HPDE6-E6E7 (cell line): Measurements from ENCODE around the gene TSSK3.
"Not testable (repeated sequence)": the region's sequence is repeated elsewhere in the genome, so short reads cannot be mapped to it uniquely, and the experiment has no call there.

ENCODE experiments used
- DNase-seq: peaks from one replicate; pipeline ENCODE4 v3.0.0; 2011; ENCODE audit warnings: missing footprints; ENCODE audit errors: extremely low spot score

TSSK3 gene

GRCh38 chr1:32361674-32362473 lies 465 bp upstream of the TSSK3 start:
- DNase-seq = no peak

DNA sequence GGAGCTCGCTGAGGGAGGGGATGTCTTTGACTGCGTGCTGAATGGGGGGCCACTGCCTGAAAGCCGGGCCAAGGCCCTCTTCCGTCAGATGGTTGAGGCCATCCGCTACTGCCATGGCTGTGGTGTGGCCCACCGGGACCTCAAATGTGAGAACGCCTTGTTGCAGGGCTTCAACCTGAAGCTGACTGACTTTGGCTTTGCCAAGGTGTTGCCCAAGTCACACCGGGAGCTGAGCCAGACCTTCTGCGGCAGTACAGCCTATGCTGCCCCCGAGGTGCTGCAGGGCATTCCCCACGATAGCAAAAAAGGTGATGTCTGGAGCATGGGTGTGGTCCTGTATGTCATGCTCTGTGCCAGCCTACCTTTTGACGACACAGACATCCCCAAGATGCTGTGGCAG lies 1.4 kb downstream of the TSSK3 start:
- DNase-seq = no peak

DNA sequence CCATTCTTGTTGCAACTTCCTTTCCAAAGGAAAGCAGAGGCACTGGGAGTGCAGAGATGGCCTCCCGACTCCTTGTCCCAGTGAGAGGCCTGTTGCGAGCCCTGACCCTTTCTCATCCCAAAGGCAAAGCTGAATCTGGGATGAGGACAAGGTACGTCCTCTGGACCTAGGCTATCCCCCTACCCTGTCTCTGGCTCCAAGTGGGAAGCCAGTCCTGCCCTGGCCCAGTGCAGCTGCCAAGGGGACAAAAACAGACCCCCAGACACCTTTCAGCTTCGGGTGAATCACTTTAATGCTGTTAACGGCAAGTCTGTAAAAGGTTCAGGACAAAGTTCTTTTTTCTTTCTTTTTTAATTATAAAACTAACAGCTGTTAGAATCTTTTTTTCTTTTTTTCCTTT lies 2.5 kb downstream of the TSSK3 start:
- no peak for DNase-seq

DNA sequence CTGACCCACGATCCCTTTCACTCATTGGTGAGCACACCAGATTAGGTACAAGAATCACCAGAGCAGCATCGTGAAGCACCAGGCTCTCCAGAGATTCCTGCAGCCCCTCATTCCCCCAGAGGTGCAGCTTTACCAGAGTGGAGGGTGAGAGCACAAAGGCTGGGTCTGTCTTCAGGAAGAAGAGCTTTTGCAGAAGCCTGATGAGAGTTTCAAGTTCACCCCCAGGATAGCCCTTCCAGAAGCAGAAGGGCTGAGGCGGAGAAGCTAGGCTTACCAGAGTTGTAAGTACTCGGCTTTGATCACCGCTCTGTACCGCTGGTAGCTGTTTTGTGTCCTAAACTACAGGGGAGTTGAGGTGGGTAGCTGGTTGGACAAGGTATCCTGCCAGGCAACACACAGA lies 3.1 kb downstream of the TSSK3 start:
- DNase-seq = no peak

GRCh38 chr1:32367912-32368635 lies 5.7 kb downstream of the TSSK3 start:
- no peak for DNase-seq

DNA sequence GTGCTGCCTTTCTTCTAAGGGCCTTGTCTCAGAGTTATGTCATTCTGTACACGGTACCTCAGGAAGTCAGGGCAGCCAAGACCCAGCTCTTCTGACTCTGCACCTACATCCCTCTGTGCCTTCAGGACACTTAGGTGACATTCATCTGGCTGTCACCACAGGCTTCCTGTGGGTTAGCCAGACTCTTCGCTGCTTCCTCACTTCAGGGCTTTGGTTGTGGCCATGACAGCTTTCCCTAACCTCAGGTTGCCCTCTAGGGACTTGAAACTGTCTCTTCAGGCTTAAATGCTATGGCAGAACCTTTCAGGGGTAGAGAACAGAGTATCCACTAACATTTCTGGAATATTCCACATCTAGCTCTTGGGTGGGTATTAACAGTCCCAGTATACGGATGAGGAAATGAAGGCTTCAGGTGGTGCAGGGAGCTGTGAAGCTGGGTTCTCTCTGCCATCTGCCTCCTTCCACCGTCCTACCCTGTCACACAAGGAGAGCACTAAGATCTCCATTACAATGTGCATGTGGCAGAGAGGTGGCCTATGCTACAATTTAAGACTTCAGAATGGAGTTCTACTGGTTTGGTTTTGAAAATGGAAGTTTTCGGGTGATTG lies 9.9 kb downstream of the TSSK3 start:
- DNase-seq = no peak

DNA sequence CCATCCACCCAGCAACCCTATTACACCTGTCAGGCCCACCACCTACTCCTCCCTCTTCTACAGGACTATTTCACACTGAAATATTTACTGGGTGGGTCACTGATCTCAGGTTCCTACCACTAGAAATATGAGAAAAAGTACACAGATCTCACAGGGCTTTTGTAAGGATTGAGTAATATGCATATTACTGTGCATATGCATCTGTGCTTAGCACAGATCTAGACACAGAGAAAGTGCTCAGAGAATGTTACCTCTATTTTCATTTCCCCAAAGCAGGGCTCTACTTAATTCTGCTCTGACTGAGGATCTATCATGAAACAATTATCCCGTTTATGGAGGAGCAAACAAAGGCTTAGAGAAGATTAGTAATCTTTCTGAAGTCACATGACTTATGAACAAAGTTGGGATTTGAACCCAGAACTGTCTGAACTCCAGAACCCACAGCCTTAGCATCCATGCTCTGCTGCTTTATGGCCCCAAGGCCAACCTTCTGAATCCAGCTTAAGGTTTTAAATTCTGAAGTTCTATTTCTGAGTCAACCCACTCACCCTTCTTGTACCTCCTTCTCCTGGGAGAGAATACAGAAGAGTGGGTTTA lies 11.8 kb downstream of the TSSK3 start:
- no peak for DNase-seq

DNA sequence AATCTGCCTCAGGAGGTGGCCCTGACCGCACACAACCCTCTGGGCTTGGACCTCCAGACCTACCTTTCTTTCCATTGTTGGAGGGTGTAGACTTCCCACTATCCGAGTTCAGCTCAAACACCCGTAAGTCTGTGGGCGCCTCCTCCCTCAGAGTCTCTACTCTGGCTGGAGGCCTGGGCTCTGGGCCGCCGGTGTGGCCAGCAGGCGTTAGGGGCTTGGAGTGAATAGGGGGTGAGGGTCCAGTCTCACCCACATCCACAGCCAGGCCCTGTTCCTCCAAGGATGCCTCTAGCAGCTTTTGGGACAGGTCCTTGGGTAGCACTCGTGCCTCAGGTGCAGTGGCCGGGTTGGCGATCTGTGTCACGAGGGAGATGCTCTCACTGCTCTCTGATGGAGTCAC lies 13.9 kb downstream of the TSSK3 start:
- no peak for DNase-seq

DNA sequence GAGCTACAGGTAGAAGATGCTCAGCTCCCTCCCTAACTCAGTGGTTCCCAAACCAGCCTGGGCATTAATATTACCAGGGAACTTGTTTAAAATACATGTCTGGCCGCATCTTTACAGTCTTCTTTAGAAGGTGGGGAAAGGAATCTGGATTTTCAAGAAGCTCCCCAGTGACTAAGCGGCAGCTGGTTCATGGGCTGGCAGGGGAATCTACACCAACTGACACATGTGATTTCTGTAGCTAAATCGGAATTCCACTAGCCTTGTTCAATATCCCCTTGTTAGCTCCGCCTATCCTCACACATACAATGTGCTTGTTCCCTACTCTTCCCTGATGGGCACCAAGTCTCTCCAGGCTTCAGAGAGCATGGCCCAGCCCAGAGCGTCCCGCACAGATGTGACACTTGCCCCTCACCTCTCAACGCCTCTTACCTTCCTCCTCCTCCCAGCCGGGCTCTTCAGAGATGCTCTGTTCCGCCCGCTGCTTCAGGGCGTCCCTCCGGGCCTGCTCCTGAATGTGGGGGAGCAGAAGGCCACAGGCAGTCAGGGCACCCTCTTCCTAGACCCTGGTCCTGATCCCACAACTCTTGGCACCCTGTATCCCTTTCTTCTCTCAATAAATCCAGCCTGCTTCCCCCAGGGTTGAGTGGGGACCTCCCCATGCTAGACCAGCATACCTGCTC lies 15.3 kb downstream of the TSSK3 start:
- no peak for DNase-seq

GRCh38 chr1:32380057-32380456 lies 17.7 kb downstream of the TSSK3 start:
- DNase-seq = no peak

DNA sequence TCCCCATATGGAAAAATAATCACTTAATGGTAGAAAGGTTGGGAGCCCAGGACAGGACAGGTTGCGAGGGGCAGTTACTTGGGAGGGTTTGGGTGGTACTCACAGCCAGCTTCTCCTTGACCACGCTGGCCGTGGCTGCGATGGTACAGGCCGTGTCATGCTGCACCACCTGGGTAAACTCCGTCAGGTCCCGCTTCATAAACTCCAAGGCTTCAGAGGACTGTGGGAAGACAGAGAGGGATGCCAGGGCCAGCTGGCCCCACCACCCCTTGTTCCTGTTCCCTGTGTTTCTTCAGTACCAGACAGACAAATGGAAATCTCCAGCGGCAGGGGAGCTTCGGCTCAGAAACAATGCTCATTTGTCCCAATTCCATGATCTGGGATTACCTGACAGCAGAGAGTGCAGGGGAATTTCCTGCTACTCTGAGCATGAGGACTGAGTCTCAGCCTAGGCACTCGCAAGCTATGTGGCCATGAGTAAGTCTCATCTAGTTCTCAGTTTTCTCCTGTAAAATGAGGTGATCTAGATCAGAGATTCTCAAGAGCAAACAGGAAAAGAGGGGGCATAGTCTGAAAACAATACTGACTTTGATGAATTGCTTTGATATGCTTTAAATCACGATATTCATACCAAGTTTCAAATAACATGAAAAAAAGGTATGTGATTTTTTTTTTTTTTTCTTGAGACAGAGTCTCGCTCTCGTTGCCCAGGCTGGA lies 24.5 kb downstream of the TSSK3 start:
- DNase-seq = no peak

GRCh38 chr1:32388641-32389040 lies 26.3 kb downstream of the TSSK3 start:
- no peak for DNase-seq

- DNase-seq = no peak
Observed at GRCh38 chr1:32390904-32391870, 28.8 kb downstream of the TSSK3 start.

GRCh38 chr1:32392325-32392724 lies 30.0 kb downstream of the TSSK3 start:
- DNase-seq = no peak

DNA sequence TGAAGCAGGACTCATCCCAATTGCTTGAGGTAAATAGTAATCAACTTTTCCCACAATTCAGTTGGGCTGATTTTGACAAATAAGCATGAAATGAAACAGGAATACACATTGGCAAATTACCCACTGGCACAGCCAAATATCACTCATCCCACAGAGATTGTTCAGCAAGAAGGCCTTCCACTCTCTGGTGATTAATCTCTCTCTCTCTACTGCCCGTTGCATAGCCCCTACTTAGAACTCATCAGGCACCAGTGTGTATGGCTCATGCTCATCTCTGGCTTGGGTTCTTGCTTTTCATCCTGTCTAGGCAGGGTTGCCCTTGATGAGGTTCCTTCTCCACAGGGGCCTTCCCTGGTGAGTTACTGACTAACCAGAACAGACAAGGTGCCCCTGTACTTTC lies 30.8 kb downstream of the TSSK3 start:
- no peak for DNase-seq

GRCh38 chr1:32393832-32394140 lies 31.4 kb downstream of the TSSK3 start:
- DNase-seq = peak; percentile 49

GRCh38 chr1:32394141-32394889 lies 32.0 kb downstream of the TSSK3 start, which contains the start of gene BSDC1:
Gene BSDC1 (minus strand): TSS chr1:32394441. CDS start chr1:32394414, 27 bp downstream.
- DNase-seq = peak; percentile 93

GRCh38 chr1:32394890-32395432 lies 32.6 kb downstream of the TSSK3 start:
- no peak for DNase-seq

- not testable (repeated sequence) for DNase-seq
Observed at GRCh38 chr1:32396524-32396923, 34.2 kb downstream of the TSSK3 start.
